ENCODE data around the gene IRX2.

DNA sequence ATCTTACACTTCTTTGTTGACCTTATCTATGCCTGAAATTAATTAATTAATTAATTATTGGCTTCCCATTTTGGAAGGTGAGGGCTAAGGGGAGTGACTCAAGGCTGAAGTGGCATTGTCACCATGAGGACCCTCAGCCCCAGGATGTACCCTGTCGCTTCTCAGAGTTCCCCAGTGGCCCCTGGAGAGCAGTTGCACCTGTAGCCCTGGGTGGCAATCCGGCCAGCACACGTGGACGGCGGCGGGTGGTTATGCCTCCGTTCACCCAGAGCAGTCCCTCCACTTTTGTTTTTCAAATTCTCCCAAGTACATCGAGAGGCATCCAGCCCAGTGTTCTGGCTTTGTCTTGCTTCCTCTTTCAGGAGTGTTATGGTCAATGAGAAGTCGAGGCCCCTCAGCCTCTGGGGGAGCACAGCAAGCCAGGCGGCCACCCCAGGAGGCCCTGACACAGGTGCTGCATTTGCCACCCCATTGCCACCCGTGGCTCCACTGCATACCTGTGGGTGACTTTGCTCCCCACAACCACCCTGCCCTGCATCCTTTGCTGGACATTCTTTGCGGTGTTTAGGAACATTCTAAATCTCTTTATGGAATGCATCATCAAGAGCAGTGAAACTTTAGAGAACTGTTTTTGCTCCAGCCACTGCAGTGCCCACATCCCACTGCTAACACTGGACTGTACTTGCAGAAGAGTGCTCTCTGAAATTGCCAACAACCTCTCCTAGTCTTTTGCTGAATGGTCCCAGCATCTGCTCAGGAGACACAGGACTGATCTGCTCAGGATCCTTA, 11.5 kb upstream of the IRX2 start:
- TF ChIP-seq, protein P1, sequence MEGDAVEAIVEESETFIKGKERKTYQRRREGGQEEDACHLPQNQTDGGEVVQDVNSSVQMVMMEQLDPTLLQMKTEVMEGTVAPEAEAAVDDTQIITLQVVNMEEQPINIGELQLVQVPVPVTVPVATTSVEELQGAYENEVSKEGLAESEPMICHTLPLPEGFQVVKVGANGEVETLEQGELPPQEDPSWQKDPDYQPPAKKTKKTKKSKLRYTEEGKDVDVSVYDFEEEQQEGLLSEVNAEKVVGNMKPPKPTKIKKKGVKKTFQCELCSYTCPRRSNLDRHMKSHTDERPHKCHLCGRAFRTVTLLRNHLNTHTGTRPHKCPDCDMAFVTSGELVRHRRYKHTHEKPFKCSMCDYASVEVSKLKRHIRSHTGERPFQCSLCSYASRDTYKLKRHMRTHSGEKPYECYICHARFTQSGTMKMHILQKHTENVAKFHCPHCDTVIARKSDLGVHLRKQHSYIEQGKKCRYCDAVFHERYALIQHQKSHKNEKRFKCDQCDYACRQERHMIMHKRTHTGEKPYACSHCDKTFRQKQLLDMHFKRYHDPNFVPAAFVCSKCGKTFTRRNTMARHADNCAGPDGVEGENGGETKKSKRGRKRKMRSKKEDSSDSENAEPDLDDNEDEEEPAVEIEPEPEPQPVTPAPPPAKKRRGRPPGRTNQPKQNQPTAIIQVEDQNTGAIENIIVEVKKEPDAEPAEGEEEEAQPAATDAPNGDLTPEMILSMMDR (IDR thresholded peaks at IDR 0.05) = no peak
- no peak for TF ChIP-seq POLR2A (IDR thresholded peaks at IDR 0.05)
